Measurements from ENCODE around the gene ELF3.
"Not testable (repeated sequence)": the region's sequence is repeated elsewhere in the genome, so short reads cannot be mapped to it uniquely, and the experiment has no call there.

The ELF3 gene

DNA sequence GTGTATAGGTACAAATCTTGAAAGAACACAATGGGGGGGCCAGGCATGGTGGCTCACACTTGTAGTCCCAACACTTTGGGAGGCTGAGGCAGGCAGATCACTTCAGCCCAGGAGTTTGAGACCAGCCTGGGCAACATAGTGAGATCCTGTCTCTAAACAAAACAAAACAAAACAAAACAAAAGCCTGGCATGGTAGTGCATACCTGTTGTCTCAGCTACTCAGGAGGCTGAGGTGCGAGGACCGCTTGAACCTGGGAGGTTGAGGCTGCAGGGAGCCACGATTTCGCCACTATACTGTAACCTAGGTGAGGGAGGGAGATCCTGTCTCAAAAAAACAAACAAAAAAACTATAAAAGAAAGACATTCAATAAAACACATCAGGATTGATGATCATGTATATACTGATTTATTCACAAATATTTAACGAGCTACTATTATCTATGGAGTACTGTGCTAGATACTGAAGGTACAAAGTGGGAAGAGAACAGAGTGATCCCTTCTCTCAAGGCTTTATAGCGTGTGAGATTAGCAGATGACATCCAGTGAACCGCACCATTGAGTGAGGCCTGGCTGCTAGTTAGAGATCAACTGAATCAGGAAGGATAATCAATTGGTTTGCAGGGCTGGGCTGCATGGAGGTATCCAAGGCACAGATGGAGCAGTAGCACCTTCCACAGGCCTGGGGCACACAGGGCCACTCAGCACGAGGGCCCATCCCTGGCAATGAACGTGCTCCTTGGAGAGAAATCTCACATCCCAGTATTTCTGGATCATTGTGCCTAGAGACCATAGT, 26.4 kb downstream of the ELF3 start:
- no peak for DNase-seq

GRCh38 chr1:202037706-202038296, 27.4 kb downstream of the ELF3 start:
- no peak for DNase-seq

DNA sequence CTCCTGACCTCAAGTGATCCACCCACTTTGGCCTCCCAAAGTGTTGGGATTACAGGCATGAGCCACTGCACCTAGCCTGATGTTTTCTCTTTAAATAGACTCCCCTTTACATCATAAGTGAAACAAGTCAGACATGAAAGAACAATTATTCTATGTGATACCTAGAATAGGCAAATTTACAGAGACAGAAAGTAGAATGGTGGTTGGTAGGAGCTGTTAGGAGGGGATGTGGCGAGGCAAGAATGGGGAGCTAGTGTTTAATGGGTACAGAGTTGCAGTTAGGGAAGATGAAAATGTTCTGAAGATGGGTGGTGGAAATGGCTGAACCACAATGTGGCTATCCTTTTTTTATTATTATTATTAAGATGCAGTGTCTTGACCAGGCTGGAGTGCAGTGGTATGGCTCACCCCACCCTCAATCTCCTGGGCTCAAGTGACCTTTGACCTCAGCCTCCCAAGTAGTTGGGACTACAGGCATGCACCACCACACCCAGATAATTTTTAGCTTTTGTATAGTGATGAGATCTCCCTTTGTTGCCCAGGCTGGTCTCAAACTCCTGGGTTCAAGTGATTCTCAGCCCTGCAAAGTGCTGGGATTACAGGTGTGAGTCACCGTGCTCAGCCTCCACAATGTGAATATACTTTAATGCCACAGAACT, 28.4 kb downstream of the ELF3 start:
- no peak for DNase-seq

- DNase-seq = no peak
Measured at GRCh38 chr1:202045705-202046104, 35.3 kb downstream of the ELF3 start.

DNA sequence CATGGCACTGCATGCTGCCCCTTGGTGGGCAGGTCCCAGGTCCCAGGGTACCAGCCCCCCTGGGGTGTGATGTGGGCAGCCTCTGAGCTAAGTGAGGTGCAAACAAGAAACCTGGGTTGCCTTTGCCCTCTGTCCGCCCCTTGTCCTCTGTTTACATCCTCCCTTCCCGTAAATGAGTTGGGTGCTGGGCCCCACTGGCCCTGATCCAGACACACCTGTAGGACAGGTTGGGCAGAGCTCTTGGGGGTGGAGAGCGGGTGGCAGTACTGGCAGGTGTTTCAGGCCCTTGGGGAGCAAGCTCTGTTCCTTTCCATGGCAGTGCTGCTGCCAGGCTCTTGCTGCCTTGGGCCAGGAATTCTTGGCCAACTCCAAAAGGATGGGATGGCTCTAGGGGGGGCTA, 35.8 kb downstream of the ELF3 start:
- DNase-seq = no peak

- no peak for DNase-seq
Measured at GRCh38 chr1:202046748-202047708, 36.6 kb downstream of the ELF3 start.

DNA sequence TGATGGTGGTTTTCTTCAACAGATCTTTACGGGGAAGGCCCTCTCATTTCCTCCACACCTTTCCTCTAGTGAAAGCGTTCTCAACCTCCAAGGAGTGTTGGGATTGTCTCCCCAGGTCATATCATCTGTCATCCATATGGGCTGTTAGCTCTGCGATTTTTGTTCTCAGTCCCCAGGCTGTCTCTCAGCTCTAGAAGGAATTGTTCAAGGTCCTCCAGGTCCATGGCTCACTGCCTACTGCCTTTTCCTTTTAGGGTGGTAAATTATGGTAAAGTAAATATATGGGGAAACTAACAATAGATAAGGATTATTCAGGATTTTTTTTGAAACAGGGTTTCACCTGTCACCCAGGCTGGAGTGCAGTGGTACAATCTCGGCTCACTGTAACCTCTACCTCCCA, 37.6 kb downstream of the ELF3 start:
- no peak for DNase-seq

DNA sequence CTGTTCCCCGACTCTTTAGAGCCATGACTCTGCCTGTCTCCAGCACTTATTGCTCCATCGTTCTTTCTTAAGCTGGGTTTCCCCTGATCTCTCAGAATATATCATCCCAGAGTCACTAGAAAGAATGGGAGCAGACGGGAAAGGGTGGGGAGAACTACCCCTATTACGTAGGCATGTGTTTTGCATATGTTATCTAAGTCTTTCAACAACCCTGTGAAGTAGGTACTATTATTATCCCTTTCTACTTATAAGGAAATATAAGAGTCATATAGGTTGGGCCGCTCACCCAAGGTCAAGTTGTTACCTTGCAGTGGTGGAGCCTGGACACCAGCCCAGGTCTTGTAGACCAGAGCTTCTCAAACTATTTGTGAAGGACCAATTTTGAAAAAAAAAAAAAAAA, 38.7 kb downstream of the ELF3 start:
- no peak for DNase-seq

DNA sequence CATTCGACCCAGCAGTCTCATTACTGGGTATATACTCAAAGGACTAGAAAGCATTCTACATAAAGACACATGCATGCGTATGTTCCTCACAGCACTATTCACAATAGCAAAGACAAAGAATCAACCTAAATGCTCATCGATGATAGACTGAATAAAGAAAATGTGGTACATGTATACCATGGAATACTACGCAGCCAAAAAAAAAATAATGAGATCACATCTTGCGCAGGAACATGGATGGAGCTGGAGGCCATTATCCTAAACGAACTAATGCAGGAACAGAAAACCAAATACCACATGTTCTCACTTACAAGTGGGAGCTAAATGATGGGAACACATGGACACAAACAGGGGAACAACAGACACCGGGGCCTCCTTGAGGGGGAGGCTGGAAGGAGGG, 43.7 kb downstream of the ELF3 start:
- DNase-seq = no peak

DNA sequence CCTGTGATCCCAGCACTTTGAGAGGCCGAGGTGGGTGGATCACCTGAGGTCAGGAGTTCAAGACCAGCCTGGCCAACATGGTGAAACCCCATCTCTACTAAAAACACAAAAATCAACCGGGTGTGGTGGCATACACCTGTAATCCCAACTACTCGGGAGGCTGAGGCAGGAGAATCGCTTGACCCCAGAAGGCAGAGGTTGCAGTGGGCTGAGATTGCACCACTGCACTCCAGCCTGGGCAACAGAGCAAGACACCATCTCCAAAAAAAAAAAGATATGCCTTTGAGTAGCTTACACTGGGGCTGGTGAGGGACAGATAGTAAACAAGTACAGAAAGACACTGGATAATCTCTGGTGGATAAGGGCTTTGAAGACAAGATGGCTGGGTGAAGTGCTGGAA, 44.3 kb downstream of the ELF3 start:
- not testable (repeated sequence) for DNase-seq

DNA sequence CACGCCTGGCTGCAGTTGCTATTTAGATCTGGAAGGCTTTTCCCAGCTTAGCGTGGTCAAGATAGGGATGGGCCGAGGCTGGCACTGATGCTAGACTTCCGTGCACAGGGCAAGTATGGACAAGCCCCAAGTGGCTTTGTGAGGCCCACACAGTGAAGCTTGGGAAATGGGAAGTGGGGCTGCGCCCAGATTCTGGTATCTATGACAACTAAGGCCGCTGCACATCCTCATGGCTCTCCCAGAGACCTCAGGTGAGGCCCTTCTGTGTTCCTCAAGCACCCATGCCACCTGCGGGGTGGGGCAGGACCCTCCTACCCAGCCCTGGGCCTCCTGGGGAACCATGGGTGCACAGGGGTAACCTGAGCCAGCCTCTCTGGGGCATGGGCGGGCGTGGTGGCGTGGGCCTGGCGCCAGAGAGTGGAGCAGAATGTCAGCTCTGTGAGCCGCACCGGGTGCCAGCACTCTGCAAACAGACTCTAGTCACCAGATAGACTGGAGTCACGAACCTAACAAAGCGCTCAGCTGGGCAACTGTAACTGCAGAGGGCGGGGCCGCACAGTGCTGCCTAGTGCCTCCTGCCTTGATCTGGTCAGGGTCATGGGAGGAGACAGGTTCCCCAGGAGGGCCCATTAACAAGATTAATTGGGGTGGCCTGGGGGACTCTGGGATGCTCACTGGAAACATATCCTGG, 46.4 kb downstream of the ELF3 start:
- DNase-seq = no peak

GRCh38 chr1:202057335-202057704, 46.9 kb downstream of the ELF3 start:
- not testable (repeated sequence) for DNase-seq

DNA sequence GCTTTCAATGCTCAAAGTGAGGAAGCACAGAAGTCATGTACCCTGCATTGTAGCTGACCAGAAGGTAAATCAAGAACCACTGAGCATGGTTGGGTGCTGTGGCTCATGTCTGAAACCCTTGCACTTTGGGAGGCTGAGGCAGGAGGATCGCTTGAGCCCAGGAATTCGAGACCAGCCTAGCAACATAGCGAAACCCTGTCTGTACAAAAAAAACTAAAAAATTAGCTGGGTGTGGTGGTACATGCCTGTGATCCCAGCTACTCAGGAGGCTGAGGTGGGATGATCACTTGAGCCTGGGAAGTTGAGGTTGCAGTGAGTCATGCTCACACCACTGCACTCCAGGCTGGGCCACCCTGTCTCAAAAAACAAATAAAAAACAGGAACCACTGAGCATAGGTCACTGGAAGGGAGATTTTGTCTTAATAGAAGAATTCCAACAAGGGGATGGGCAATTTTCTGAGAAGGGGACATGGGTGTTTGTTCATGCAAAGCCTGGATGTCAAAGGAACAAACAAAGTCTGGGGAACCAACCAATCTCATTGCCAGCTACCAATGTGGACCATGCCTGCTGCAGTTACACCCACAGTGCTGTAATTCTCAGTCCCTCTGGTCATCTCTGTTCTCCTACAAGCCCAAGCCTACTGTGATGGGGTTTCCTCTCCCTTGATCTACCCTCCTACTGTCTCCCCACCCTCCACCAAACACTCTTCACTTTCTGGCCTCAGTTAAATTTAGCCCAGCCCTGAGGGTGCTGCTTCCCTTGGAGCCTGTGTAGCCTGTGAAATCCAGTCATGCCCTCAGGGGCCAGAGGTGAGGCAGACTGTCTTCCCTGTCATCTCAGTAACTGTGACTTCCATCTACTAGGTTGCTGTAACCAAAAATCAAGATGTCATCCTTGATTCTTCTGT, 47.9 kb downstream of the ELF3 start:
- no peak for DNase-seq

DNA sequence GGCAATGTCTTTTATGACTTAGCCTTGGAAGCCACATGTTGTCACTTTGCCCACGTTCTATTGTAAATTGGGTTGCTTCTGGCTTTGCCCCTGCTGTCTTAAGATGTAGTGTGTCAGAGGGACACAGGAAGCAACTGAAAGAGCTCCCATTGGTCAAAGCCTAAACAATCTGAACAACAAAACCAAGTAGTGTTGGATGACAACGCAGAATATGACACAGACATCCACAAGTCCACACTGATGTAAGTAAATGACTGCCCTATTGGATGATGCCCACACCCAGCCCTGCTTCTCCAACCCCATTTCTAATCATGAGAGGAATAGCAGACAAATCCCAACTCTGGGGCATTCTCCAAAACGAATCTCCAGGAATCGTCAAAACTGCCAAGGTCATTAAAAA, 50.7 kb downstream of the ELF3 start:
- DNase-seq = no peak

GRCh38 chr1:202061787-202062186, 51.4 kb downstream of the ELF3 start:
- DNase-seq = not testable (repeated sequence)

DNA sequence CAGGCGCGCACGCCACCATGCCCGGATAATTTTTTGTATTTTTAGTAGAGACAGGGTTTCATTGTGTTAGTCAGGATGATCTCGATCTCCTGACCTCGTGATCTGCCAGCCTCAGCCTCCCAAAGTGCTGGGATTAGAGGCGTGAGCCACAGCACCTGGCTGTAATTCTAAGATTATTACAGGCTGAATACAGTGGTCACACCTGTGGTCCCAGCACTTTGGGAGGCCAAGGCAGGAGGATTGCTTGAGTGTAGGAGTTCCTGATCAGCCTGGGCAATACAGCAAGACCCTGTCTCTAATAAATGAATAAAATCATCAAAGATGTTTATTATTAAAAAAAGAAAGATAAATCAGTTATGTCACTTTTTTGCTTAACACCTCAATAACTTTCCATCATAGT, 52.2 kb downstream of the ELF3 start:
- DNase-seq = not testable (repeated sequence)

- no peak for DNase-seq
Measured at GRCh38 chr1:202063093-202063492, 52.7 kb downstream of the ELF3 start.

DNA sequence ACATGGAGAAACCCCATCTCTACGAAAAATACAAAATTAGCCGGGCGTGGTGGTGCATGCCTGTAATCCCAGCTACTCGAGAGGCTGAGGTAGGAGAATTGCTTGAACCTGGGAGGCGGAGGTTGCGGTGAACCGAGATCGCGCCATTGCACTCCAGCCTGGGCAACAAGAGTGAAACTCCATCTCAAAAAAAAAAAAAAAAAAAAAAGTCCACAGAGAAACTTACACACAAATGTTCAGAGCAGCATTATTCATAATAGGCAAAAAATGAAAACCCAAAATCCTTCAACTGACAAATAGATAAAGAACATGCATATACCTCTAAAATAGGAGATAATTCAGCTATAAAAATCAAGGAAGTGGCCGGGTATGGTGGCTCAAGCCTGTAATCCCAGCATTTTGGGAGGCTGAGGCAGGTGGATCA, 54.5 kb downstream of the ELF3 start:
- not testable (repeated sequence) for DNase-seq
